H54 (cell line): ENCODE measurements around the gene MICALL1.
"Not testable (repeated sequence)": the region's sequence is repeated elsewhere in the genome, so short reads cannot be mapped to it uniquely, and the experiment has no call there.

ENCODE experiments used
- DNase-seq: peaks from one replicate; pipeline ENCODE4 v3.0.0; 2011; ENCODE audit warnings: low spot score, mixed read lengths; ENCODE audit not compliant: insufficient read length
- FAIRE-seq: peaks from 3 replicates; lab custom pipeline; 2011; peaks lifted over from hg19 to GRCh38; lab: Jason Lieb, UNC
- POLR2A ChIP-seq: IDR thresholded peaks from 2 replicates; pipeline ENCODE4 v1.6.1; 2011; ENCODE audit warnings: low read depth, mild to moderate bottlenecking, low read length

MICALL1 gene

GRCh38 chr22:37967637-37968451 lies 61.7 kb downstream of the MICALL1 start:
- no peak for DNase-seq
- FAIRE-seq, result no peak
- TF ChIP-seq POLR2A, result no peak

- no peak for TF ChIP-seq POLR2A
- FAIRE-seq, result no peak
- no peak for DNase-seq
These were observed 62.6 kb downstream of the MICALL1 start for GRCh38 chr22:37968452-37969251.

DNA sequence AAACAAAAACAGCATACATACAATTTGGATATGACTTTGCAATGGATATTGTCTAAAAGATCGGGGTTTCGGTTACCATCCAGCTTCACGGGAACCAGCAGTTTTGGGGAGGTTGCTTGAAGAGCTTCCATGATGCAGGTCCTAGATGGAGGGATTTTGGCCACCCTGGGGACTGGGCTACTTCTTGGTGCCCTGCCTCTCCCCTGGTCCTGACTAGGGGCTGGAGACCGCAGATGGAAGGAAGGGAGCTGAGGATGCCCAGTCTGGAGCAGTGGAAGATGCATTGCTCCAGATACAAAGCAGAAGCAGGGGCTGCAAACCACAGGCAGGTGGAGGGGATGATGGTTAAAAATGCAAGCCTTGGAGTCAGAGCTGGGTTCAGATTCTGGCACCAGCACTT lies 64.8 kb downstream of the MICALL1 start:
- TF ChIP-seq POLR2A, result no peak
- FAIRE-seq (no peak), DNase-seq (no peak)

DNA sequence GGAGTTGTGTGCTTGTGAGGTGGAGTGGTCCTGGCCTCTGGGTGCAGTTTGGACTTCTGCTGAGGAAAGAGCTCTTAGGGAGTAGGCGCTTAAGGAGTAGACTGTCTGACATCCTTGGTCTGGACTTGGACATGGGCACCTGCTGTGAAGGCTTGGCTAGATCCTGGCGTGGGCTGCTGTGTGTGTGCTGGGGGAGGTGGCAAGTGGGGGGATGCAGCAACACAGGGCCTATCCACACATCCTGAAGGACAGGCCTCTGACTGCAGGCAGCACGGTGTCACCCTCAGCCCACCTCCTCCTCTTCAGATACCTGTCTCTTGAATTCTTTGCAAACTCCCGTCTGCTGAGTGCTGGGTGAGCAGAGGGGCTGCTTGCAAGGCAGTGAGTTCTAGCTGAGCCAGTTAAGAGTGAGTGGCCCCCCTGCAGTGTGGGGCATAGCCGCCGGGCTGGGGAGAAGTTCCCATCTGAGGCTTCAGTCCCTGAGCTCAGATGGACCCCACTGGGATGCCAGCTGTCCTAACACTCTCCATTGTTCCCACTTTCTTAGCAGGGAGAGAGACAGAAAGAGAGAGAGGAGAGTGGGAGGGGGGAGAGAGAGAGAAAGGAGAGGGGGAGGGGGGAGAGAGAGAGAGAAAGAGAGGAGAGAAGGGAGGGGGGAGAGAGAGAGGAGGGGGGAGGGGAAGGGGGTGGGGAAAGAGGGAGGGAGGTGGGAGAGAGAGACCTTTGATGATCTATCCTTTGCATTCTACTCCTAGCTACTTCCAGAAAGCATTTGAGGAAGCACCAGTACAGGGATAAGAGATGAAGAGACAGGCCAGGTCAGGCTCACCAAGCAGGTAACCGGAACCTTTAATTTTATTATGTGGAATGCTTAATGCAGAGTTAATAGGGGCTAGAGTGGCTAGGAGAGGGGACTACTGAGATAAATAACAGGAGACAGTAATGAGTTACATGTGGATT lies 65.7 kb downstream of the MICALL1 start:
- FAIRE-seq, result no peak
- DNase-seq, result no peak
- TF ChIP-seq POLR2A, result no peak

DNA sequence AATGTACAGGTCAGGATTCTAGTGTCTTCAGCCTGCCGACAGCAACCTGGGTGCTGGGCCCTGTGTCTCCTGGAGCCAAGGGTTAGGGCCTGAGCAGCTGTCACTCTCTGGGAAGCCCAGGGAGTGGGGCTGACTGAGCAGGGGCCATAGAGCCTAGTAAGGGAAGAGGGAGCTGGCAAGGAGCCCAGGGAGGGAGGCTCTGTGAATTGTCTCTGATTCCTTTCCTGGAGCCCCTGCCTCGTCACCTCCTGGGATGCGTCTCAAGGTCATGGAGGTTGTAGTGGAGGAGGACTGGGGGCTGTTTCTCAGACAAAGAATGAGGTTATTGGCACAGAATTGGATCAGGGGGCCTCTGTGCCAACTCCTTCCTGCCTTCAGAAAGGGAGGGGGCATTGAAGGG lies 66.4 kb downstream of the MICALL1 start:
- TF ChIP-seq POLR2A, result no peak
- DNase-seq (no peak), FAIRE-seq (no peak)

DNA sequence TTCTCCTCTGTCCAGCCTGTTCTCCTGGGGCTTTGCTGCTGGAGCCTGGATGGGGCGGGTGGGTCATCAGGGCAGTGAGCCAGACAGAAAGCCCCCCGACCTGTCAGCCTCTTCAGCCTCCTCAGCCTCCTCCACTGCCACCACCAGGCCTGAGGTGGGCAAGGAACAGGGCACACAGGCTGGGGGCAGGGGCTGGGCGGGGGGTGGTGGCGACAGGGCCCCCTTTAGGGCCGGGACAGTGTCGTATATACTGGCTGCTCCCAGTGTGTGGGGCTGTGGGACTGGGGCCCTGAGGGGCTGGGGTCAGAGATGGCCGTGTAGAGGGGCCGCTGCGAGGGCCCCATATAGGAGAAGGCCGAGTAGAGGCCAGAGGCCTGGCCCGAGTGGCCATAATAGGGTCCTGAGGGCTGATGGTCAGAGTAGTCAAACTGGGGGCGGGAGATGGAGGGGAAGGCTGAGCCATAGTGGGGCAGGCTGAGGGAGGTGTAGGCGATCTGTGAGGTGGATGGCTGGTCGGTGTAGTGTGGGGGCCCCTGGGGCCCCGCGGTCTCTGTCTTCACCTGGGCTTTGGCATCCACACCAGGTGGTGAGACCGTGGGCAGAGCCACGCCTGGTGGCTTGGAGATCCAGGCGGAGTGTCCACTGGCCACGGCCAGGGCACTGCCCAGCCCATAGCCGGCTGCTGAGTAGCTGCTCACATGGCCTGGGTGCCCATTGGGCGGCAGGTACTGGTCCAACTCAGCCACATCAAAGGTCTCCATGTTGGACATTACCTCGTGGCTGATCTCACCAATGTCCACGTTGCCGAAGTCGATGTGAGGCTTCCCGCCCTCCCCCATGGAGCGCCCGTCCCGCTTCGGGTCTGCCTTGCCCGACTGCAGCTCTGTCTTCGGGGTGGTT lies 67.4 kb downstream of the MICALL1 start:
- TF ChIP-seq POLR2A, result no peak
- FAIRE-seq (no peak), DNase-seq (no peak)

DNA sequence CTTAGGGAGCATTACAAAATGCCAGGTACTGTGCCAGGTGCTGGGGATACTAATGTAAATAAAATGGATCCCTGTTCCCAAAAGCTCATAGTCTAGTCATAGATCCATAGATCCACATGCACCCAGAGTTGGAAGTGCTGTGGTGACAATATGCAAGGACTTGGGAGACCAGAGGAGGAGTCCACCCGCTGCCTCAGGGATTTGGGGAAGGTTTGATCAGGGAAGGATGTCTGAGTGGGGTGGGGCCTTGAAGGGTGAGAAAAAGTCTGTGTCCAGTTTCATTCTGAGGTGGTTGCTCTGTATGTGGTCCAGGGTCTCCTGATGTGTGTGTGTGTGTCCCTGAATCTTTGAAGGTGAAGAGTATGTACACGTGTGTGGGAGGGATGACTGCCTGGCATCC lies 69.1 kb downstream of the MICALL1 start:
- FAIRE-seq, result no peak
- DNase-seq, result no peak
- TF ChIP-seq POLR2A, result no peak

- not testable (repeated sequence) for FAIRE-seq, DNase-seq
These were observed 69.9 kb downstream of the MICALL1 start for GRCh38 chr22:37976022-37976421.

DNA sequence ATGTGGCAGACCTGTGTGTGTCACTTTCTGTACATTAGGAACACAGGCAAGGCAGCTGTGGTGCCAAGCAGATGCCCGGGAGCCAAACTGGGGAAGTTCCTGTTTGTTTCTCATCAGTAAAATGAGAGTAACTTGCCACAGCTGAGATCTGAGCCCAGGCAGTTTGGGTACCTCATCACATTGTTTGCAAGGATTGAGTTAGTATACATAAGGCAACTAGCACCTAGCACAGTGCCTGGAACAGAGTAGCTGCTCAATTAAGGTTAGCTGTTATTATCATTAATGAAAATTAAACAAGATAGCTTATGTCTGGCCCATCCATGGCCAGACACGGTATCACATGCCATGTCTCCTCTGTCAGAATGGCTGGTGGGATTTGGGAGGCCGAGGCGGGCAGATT lies 70.5 kb downstream of the MICALL1 start:
- TF ChIP-seq POLR2A, result no peak
- no peak for FAIRE-seq
- DNase-seq, result no peak

DNA sequence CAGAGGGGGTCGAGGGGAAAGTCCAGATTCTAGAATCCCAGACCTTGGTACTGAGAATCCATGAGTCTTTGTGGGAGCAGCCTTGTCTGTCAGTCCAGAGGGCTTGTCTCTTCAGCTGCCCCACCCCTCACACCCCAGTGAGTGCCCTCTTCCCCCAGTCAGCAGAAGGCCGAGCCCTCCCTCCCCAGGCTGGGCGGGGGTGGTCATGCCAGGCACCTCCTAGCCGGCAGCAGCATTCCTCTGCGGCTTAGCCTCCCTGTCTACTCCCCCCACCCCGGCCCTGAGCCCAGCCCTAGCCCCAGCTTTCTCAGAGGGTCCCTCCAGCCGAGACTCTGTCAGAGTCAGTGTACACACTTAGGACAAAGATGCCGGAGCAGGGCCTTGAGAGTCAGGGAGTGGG lies 73.7 kb downstream of the MICALL1 start:
- no peak for FAIRE-seq
- no peak for TF ChIP-seq POLR2A
- DNase-seq, result no peak

- FAIRE-seq (no peak), DNase-seq (no peak)
- no peak for TF ChIP-seq POLR2A
These were observed 75.3 kb downstream of the MICALL1 start for GRCh38 chr22:37981282-37982011.

- FAIRE-seq (no peak), DNase-seq (no peak)
- TF ChIP-seq POLR2A, result no peak
These were observed 76.2 kb downstream of the MICALL1 start for GRCh38 chr22:37982151-37982785.
